HCT116 (cell line): ENCODE results near the gene CRIP1. TPM values are rescaled to one million over a fixed set of nuclear protein-coding genes. Genes with fewer than 3 reads are reported as not detected.

Source experiments
- ATAC-seq: fragments of 200-7000 bp; cut with Tn5 transposase; 2 replicates; pipeline ENCODE4 v1.9.1; 2020; ENCODE audit warnings: mild to moderate bottlenecking, moderate library complexity
- BruUV-seq: library from RNA; stranded (reverse); fragments of 400-500 nt; replicated peaks from 2 replicates; lab custom pipeline; 2021; lab: Mats Ljungman, UMichigan
- CTCF ChIA-PET: fragments of 300-600 bp; sonication (Branson Sonifier 250); formaldehyde crosslinking; loops from one replicate; lab custom pipeline; 2021; ENCODE audit warnings: antibody characterized with exemption; lab: Charles Lee
- POLR2A ChIA-PET: fragments of 300-600, 350-600 bp; sonication (Branson Sonifier 250); formaldehyde crosslinking; loops from one replicate; lab custom pipeline; 2021; ENCODE audit warnings: antibody characterized with exemption; lab: Charles Lee
- RAD21 ChIA-PET, 2 experiments: fragments of 300-600 bp; sonication (Branson Sonifier 250); formaldehyde crosslinking; loops; one replicate each; lab custom pipeline; 2023; ENCODE audit warnings: low total read pairs in 2 of 2; ENCODE audit not compliant: uncharacterized antibody in 2 of 2, unreplicated experiment in 2 of 2, low non-redundant PET in 1 of 2; lab: Charles Lee
- DNase-seq: peaks from one replicate; pipeline ENCODE4 v3.0.0-alpha.2; 2010; ENCODE audit warnings: low read depth, low spot score
- H2AFZ ChIP-seq: fragments of 200-600 bp; shearing (Covaris generic), sonication (generic); 2 replicates; pipeline ENCODE4 v1.6.1; 2017; ENCODE audit warnings: low read depth, mixed run types, mixed read lengths, antibody characterized with exemption, low read length; ENCODE audit not compliant: poor library complexity, severe bottlenecking
- H3K27ac ChIP-seq: 2 replicates; pipeline ENCODE4 v1.5.1; 2012; ENCODE audit warnings: low read depth, low read length
- H3K27me3 ChIP-seq: fragments of 200-600 bp; sonication (generic); 2 replicates; pipeline ENCODE4 v1.6.1; 2016; ENCODE audit warnings: mixed run types, low read length, mixed read lengths; ENCODE audit not compliant: insufficient read depth
- H3K36me3 ChIP-seq, 2 experiments: fragments of 200-500 bp in 1 of 2; fragments of 200-600 bp in 1 of 2; sonication (Bioruptor generic) in 1 of 2; sonication (generic) in 1 of 2; 2 replicates each; pipeline versions ENCODE4 v1.5.1 to v1.6.1; 2014 to 2016; ENCODE audit warnings: low read length in 2 of 2, inconsistent platforms in 1 of 2, mixed read lengths in 1 of 2, mixed run types in 1 of 2; ENCODE audit not compliant: insufficient read depth in 2 of 2, control insufficient read depth in 1 of 2
- H3K4me1 ChIP-seq, 2 experiments: fragments of 200-600 bp in 1 of 2; sonication (generic) in 1 of 2; 2 replicates each; pipeline versions ENCODE4 v1.5.1 to v1.6.1; 2012 to 2017; ENCODE audit warnings: low read length in 2 of 2, inconsistent platforms in 1 of 2, mild to moderate bottlenecking in 1 of 2, mixed read lengths in 1 of 2, mixed run types in 1 of 2, moderate library complexity in 1 of 2; ENCODE audit not compliant: insufficient read depth in 2 of 2, control insufficient read depth in 1 of 2
- H3K4me2 ChIP-seq: fragments of 200-600 bp; sonication (generic); 2 replicates; pipeline ENCODE4 v1.6.1; 2017; ENCODE audit warnings: mixed run types, low read length, mixed read lengths
- H3K4me3 ChIP-seq, 2 experiments: fragments of 200-600 bp in 1 of 2; sonication (generic) in 1 of 2; replicated peaks in 1 of 2; 2 replicates each; pipeline ENCODE4 v1.5.1; 2011 to 2016; ENCODE audit warnings: low read length in 2 of 2, control low read depth in 1 of 2, low read depth in 1 of 2, mild to moderate bottlenecking in 1 of 2, mixed read lengths in 1 of 2, mixed run types in 1 of 2
- H3K79me2 ChIP-seq: fragments of 200-600 bp; sonication (generic); 2 replicates; pipeline ENCODE4 v1.6.1; 2017; ENCODE audit warnings: mild to moderate bottlenecking, mixed run types, low read length, moderate library complexity, mixed read lengths; ENCODE audit not compliant: insufficient read depth
- H3K9ac ChIP-seq: fragments of 200-600 bp; sonication (generic); 2 replicates; pipeline ENCODE4 v1.6.1; 2016; ENCODE audit warnings: low read length, mixed read lengths
- H3K9me2 ChIP-seq: fragments of 200-600 bp; sonication (generic), shearing (Covaris generic); 2 replicates; pipeline ENCODE4 v1.6.1; 2017; ENCODE audit warnings: mixed run types, mild to moderate bottlenecking, moderate library complexity; ENCODE audit not compliant: insufficient read depth
- H3K9me3 ChIP-seq, 2 experiments: fragments of 200-500 bp in 1 of 2; fragments of 200-600 bp in 1 of 2; sonication (Bioruptor generic) in 1 of 2; sonication (generic) in 1 of 2; 2 replicates each; pipeline ENCODE4 v1.6.1; 2014 to 2017; ENCODE audit warnings: low read length in 2 of 2, mixed read lengths in 2 of 2, inconsistent platforms in 1 of 2, low read depth in 1 of 2, mild to moderate bottlenecking in 1 of 2, mixed run types in 1 of 2, moderate library complexity in 1 of 2; ENCODE audit not compliant: control insufficient read depth in 1 of 2, insufficient read depth in 1 of 2
- H4K20me1 ChIP-seq: fragments of 200-600 bp; sonication (generic), shearing (Covaris generic); 2 replicates; pipeline ENCODE4 v1.6.1; 2017; ENCODE audit warnings: mixed run types, mild to moderate bottlenecking, moderate library complexity; ENCODE audit not compliant: insufficient read depth
- CEBPB ChIP-seq: IDR thresholded peaks from 2 replicates; pipeline ENCODE4 v1.6.1; 2012; ENCODE audit warnings: low read depth
- EGR1 ChIP-seq: IDR thresholded peaks from 2 replicates; pipeline ENCODE4 v1.6.1; 2012; ENCODE audit warnings: low read depth
- EZH2 ChIP-seq: fragments of 200-600 bp; sonication (generic); IDR thresholded peaks from 2 replicates; pipeline ENCODE4 v1.6.1; 2017; ENCODE audit warnings: antibody characterized with exemption, mixed run types
- EZH2phosphoT487 ChIP-seq: fragments of 200-600 bp; IDR thresholded peaks from 2 replicates; pipeline ENCODE4 v1.6.1; 2018; ENCODE audit warnings: antibody characterized with exemption, borderline replicate concordance
- JUND ChIP-seq: IDR thresholded peaks from 2 replicates; pipeline ENCODE4 v1.6.1; 2012
- POLR2A ChIP-seq: IDR thresholded peaks from 2 replicates; pipeline ENCODE4 v1.7.0; 2011; ENCODE audit warnings: borderline replicate concordance; ENCODE audit not compliant: insufficient read depth, insufficient read length; ENCODE audit errors: extremely low read depth
- RAD21 ChIP-seq: IDR thresholded peaks from 2 replicates; pipeline ENCODE4 v1.6.1; 2012; ENCODE audit warnings: low read depth, mild to moderate bottlenecking
- SIN3A ChIP-seq: IDR thresholded peaks from 2 replicates; pipeline ENCODE4 v1.6.1; 2012; ENCODE audit warnings: low read depth
- SRF ChIP-seq: IDR thresholded peaks from 2 replicates; pipeline ENCODE4 v1.6.1; 2012; ENCODE audit warnings: low read depth
- TCF7L2 ChIP-seq: IDR thresholded peaks from 2 replicates; pipeline ENCODE4 v1.7.0; 2011; ENCODE audit warnings: borderline replicate concordance, inconsistent platforms; ENCODE audit not compliant: insufficient read depth, insufficient read length; ENCODE audit errors: extremely low read depth
- YY1 ChIP-seq: IDR thresholded peaks from 2 replicates; pipeline ENCODE4 v1.6.1; 2011; ENCODE audit warnings: low read length, low read depth, moderate library complexity, mild to moderate bottlenecking; ENCODE audit not compliant: insufficient replicate concordance; ENCODE audit errors: extremely low read depth
- ZFX ChIP-seq: fragments of 450-650 bp; IDR thresholded peaks from 2 replicates; pipeline ENCODE4 v1.6.1; 2017
- intact Hi-C: fragments of 100-400 bp; cut with micrococcal nuclease; formaldehyde crosslinking; loops from 2 replicates; pipeline ENCODE4 v1.10.0; 2022
- total RNA-seq: library from RNA; stranded (reverse); gene quantifications from one replicate; pipeline ENCODE4 v1.2.1, GENCODE V29; 2021; ENCODE audit not compliant: unreplicated experiment
- TF ChIP-seq, protein P1 (sequence below): IDR thresholded peaks from 2 replicates; pipeline ENCODE4 v1.6.1; 2012
- TF ChIP-seq, protein P2 (sequence below), 3 experiments: fragments of 200-600 bp in 1 of 3; sonication (generic) in 1 of 3; IDR thresholded peaks in 2 of 3; conservative IDR thresholded peaks in 1 of 3; 2 replicates each; pipeline ENCODE4 v1.5.1; 2012 to 2017; ENCODE audit warnings: low read depth in 2 of 3, low read length in 2 of 3, antibody characterized with exemption in 1 of 3, borderline replicate concordance in 1 of 3, control low read depth in 1 of 3, mild to moderate bottlenecking in 1 of 3, mixed read lengths in 1 of 3, mixed run types in 1 of 3, moderate library complexity in 1 of 3; ENCODE audit not compliant: insufficient read depth in 1 of 3

Gene CRIP1
- total RNA-seq, 1 experiment from 2014 or later = 260 TPM

GRCh38 chr14:105496831-105497591 is 10.3 kb downstream of the CRIP1 start:
- Histone ChIP-seq H3K9ac (no peak overlapping the region), H3K4me1 (peaks cover 4 to 5% of the 10 kb centered on the region in 2 experiments; a peak in 3 of 4 replicates), H3K9me3 (no peaks in the 10 kb centered on the region)
- BruUV-seq = no TSS peak
- POLR2A ChIA-PET = no interaction called here
- TF ChIP-seq, protein P1, sequence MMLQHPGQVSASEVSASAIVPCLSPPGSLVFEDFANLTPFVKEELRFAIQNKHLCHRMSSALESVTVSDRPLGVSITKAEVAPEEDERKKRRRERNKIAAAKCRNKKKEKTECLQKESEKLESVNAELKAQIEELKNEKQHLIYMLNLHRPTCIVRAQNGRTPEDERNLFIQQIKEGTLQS = no peak
- TF ChIP-seq CEBPB (no peak), POLR2A (no peak), RAD21 (no peak), EZH2phosphoT487 (no peak), EGR1 (no peak), JUND (no peak), EZH2 (no peak), YY1 (no peak), ZFX (no peak), SRF (no peak), SIN3A (no peak), TCF7L2 (no peak)
- TF ChIP-seq, protein P2, sequence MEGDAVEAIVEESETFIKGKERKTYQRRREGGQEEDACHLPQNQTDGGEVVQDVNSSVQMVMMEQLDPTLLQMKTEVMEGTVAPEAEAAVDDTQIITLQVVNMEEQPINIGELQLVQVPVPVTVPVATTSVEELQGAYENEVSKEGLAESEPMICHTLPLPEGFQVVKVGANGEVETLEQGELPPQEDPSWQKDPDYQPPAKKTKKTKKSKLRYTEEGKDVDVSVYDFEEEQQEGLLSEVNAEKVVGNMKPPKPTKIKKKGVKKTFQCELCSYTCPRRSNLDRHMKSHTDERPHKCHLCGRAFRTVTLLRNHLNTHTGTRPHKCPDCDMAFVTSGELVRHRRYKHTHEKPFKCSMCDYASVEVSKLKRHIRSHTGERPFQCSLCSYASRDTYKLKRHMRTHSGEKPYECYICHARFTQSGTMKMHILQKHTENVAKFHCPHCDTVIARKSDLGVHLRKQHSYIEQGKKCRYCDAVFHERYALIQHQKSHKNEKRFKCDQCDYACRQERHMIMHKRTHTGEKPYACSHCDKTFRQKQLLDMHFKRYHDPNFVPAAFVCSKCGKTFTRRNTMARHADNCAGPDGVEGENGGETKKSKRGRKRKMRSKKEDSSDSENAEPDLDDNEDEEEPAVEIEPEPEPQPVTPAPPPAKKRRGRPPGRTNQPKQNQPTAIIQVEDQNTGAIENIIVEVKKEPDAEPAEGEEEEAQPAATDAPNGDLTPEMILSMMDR (IDR thresholded peaks at IDR 0.05 in 2 of 3, conservative IDR thresholded peaks at IDR 0.05 in 1 of 3; ENCODE audit: borderline replicate concordance in 1 of 3, insufficient read depth in 1 of 3, low read depth in 2 of 3, low read length in 2 of 3) = no peak
- TF ChIP-seq, all 23 proteins: peak for 0
- Histone ChIP-seq H3K79me2 (peaks cover 9% of the 10 kb centered on the region), H3K9me2 (no peaks in the 10 kb centered on the region), H4K20me1 (no peaks in the 10 kb centered on the region; the same call in 1 of the 2 replicates), H3K27me3 (no peaks in the 10 kb centered on the region), H2AFZ (no peak overlapping the region), H3K36me3 (0 out of 4 replicates have a peak, but pooled peaks cover 0 to 3% of the 10 kb centered on the region in 2 experiments), H3K4me3 (no peak overlapping the region), H3K27ac (no peak overlapping the region), H3K4me2 (no peak overlapping the region)
- ChIA-PET RAD21 (no interaction called here), CTCF (interaction anchor here (0.9 kb wide), 1 partner anchor 31 kb away, joined by 3 read pairs; no protein-coding TSS in a partner anchor)
- no peak for ATAC-seq
- intact Hi-C loops = no loop called here
- DNase-seq = no peak
